ENCODE measurements around the gene CXCR6. TPM values are rescaled to one million over a fixed set of nuclear protein-coding genes. Genes with fewer than 3 reads are reported as not detected.

CXCR6 gene
- not detected in 3 replicates for total RNA-seq (2021)
- Bru-seq, nascent RNA: not detected
- long read RNA-seq, experiment 1: 0 reads
- long read RNA-seq, experiment 2: 0 reads
- long read RNA-seq, experiment 3: 0 reads

DNA sequence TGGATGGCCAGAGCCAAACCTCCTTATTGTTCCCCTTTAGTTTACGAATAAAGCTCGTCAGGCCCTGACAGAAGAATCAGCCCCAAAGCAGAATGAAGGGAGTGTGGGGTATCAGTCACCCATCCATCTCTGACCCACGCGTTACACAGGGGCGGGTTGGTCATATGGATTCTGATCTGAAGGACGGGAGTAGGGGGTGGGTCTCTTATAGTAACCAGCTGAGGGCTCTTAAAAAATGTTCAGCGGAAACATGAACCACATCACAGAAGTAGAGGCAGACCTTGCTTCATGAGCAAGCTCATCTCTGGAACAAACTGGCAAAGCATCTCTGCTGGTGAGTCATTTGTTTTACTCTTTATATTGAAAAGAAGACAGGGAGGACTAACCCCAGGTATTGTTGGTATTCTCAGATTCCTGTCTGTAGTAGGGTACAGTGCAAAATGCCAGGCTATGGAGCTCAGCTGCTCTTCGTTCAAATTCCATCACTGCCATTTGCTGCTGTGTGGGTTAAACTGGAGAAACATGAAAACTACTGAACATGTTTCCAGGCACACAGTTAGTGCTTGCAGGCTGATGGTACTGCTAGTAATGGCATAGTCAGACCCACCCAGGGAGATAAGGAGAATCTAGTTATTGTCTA lies at the start of gene CXCR6:
TSS of gene CXCR6 (plus strand) at position 258 of the 640 bp plus-strand sequence. CDS start 3,018 bp downstream, outside the sequence.
- peaks cover 17% of the 10 kb centered on the region for H3K4me1 Mint-ChIP-seq
- TF ChIP-seq, protein P1, sequence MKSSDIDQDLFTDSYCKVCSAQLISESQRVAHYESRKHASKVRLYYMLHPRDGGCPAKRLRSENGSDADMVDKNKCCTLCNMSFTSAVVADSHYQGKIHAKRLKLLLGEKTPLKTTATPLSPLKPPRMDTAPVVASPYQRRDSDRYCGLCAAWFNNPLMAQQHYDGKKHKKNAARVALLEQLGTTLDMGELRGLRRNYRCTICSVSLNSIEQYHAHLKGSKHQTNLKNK (CRISPR knock-in tag; IDR thresholded peaks at IDR 0.05): no peak
- TF ChIP-seq MXD4 (CRISPR knock-in tag; IDR thresholded peaks at IDR 0.05; ENCODE audit: borderline replicate concordance) (no peak), ZSCAN18 (CRISPR knock-in tag; IDR thresholded peaks at IDR 0.05) (no peak), ZBTB21 (CRISPR knock-in tag; IDR thresholded peaks at IDR 0.05; ENCODE audit: borderline replicate concordance) (no peak)
- ATAC-seq: no peak
- CTCF ChIA-PET: interaction anchor here (0.7 to 1.4 kb wide), 4 partner anchors 14 to 425 kb away, joined by 3 to 6 read pairs (median 3); no protein-coding TSS in a partner anchor
- POLR2A ChIA-PET: no interaction called here
- H3K9me3 Mint-ChIP-seq: peaks cover 6% of the 10 kb centered on the region; the same call in 1 of the 2 replicates
- DNase-seq (ENCODE audit: low spot score): no peak
- H3K36me3 Mint-ChIP-seq: peaks cover 40% of the 10 kb centered on the region
- no peaks in the 10 kb centered on the region for H3K27me3 Mint-ChIP-seq (ENCODE audit: low read depth)
- H3K27ac Mint-ChIP-seq: no peak within 1 kb of the TSS
- no peak within 1 kb of the TSS for H3K4me3 Mint-ChIP-seq

DNA sequence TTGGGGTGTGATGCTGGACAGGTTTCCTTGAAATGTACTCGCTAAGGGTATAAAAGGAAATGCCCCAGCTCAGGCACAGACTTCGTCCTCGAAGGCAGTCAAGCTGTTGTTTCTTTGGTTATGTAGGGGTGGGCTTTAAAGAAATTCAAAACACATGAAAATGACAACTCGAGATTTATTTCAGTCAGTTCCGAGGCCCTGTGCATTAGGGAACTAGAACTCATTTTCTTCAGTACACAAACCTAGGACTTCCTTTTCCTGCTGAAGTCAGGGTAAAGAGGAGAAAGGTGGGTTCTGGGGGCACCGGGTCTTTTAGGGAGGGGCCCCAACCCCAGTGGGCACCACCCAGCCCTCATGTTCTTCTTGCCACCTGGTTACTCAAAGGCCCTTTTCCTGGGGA lies 49.2 kb upstream of the CXCR6 start:
- Mint-ChIP-seq H3K27me3 (ENCODE audit: low read depth) (peaks cover 2% of the 10 kb centered on the region; the same call in 1 of the 2 replicates), H3K9me3 (peaks cover 7% of the 10 kb centered on the region)
- CTCF ChIA-PET: no interaction called here

More for the DNA sequence above, 49.2 kb upstream of the CXCR6 start:
- Mint-ChIP-seq H3K27ac (no peak overlapping the region), H3K36me3 (no peaks in the 10 kb centered on the region), H3K4me3 (no peak overlapping the region), H3K4me1 (peaks cover 6% of the 10 kb centered on the region; the same call in 1 of the 2 replicates)
- no peak for DNase-seq (ENCODE audit: low spot score)
- TF ChIP-seq, protein P1 (CRISPR knock-in tag; IDR thresholded peaks at IDR 0.05): no peak
- TF ChIP-seq ZNF263 (CRISPR knock-in tag; IDR thresholded peaks at IDR 0.05; ENCODE audit: low read depth) (no peak), CREM (CRISPR knock-in tag; IDR thresholded peaks at IDR 0.05) (no peak), GTF2I (CRISPR knock-in tag; conservative IDR thresholded peaks at IDR 0.05) (no peak), TCF7 (CRISPR knock-in tag; IDR thresholded peaks at IDR 0.05; ENCODE audit: low read depth) (no peak), ZNF671 (CRISPR knock-in tag; IDR thresholded peaks at IDR 0.05) (no peak), CBFB (CRISPR knock-in tag; IDR thresholded peaks at IDR 0.05; ENCODE audit: low read depth) (no peak), ZNF219 (CRISPR knock-in tag; IDR thresholded peaks at IDR 0.05; ENCODE audit: borderline replicate concordance) (no peak)
- TF ChIP-seq, protein P2, sequence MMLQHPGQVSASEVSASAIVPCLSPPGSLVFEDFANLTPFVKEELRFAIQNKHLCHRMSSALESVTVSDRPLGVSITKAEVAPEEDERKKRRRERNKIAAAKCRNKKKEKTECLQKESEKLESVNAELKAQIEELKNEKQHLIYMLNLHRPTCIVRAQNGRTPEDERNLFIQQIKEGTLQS (CRISPR knock-in tag; conservative IDR thresholded peaks at IDR 0.05): no peak
- TF ChIP-seq, protein P3, sequence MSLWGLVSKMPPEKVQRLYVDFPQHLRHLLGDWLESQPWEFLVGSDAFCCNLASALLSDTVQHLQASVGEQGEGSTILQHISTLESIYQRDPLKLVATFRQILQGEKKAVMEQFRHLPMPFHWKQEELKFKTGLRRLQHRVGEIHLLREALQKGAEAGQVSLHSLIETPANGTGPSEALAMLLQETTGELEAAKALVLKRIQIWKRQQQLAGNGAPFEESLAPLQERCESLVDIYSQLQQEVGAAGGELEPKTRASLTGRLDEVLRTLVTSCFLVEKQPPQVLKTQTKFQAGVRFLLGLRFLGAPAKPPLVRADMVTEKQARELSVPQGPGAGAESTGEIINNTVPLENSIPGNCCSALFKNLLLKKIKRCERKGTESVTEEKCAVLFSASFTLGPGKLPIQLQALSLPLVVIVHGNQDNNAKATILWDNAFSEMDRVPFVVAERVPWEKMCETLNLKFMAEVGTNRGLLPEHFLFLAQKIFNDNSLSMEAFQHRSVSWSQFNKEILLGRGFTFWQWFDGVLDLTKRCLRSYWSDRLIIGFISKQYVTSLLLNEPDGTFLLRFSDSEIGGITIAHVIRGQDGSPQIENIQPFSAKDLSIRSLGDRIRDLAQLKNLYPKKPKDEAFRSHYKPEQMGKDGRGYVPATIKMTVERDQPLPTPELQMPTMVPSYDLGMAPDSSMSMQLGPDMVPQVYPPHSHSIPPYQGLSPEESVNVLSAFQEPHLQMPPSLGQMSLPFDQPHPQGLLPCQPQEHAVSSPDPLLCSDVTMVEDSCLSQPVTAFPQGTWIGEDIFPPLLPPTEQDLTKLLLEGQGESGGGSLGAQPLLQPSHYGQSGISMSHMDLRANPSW (CRISPR knock-in tag; conservative IDR thresholded peaks at IDR 0.05; ENCODE audit: low read depth): no peak
- TF ChIP-seq, protein P4, sequence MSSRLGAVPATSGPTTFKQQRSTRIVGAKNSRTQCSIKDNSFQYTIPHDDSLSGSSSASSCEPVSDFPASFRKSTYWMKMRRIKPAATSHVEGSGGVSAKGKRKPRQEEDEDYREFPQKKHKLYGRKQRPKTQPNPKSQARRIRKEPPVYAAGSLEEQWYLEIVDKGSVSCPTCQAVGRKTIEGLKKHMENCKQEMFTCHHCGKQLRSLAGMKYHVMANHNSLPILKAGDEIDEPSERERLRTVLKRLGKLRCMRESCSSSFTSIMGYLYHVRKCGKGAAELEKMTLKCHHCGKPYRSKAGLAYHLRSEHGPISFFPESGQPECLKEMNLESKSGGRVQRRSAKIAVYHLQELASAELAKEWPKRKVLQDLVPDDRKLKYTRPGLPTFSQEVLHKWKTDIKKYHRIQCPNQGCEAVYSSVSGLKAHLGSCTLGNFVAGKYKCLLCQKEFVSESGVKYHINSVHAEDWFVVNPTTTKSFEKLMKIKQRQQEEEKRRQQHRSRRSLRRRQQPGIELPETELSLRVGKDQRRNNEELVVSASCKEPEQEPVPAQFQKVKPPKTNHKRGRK (CRISPR knock-in tag; IDR thresholded peaks at IDR 0.05; ENCODE audit: borderline replicate concordance): no peak
- POLR2A ChIA-PET: no interaction called here
- ATAC-seq: no peak

Data from WTC11 (cell line).